GF-D8 (cell line): Measurements from ENCODE around the gene TMCC1.
"Not testable (repeated sequence)": the region's sequence is repeated elsewhere in the genome, so short reads cannot be mapped to it uniquely, and the experiment has no call there.

Experiments used
- DNase-seq: peaks from one replicate; lab custom pipeline; 2025; lab: John Stamatoyannopoulos, UW

Gene TMCC1

GRCh38 chr3:129621626-129622225 is 271.8 kb downstream of the TMCC1 start:
- DNase-seq = no peak

- no peak for DNase-seq
Observed at GRCh38 chr3:129620828-129621559, 272.5 kb downstream of the TMCC1 start.

- DNase-seq = no peak
Observed at GRCh38 chr3:129619726-129620162, 273.8 kb downstream of the TMCC1 start.

GRCh38 chr3:129618901-129619671 is 274.4 kb downstream of the TMCC1 start:
- no peak for DNase-seq

GRCh38 chr3:129618186-129618820 is 275.2 kb downstream of the TMCC1 start:
- no peak for DNase-seq

- DNase-seq = no peak
Observed at GRCh38 chr3:129617381-129618185, 275.9 kb downstream of the TMCC1 start.

GRCh38 chr3:129616713-129617112 is 276.8 kb downstream of the TMCC1 start:
- DNase-seq = no peak

- no peak for DNase-seq
Observed at GRCh38 chr3:129616291-129616690, 277.2 kb downstream of the TMCC1 start.

GRCh38 chr3:129615751-129616281 is 277.7 kb downstream of the TMCC1 start:
- DNase-seq = no peak

GRCh38 chr3:129614927-129615363 is 278.6 kb downstream of the TMCC1 start:
- DNase-seq = no peak

- DNase-seq = no peak
Observed at GRCh38 chr3:129614435-129614834, 279.1 kb downstream of the TMCC1 start.

- DNase-seq = no peak
Observed at GRCh38 chr3:129613367-129613740, 280.2 kb downstream of the TMCC1 start.

- no peak for DNase-seq
Observed at GRCh38 chr3:129612534-129613366, 280.8 kb downstream of the TMCC1 start.

GRCh38 chr3:129611812-129612533 is 281.5 kb downstream of the TMCC1 start:
- DNase-seq = no peak

GRCh38 chr3:129611446-129611800 is 282.1 kb downstream of the TMCC1 start:
- DNase-seq = no peak

- DNase-seq = not testable (repeated sequence)
Observed at GRCh38 chr3:129610794-129611445, 282.6 kb downstream of the TMCC1 start.

- DNase-seq = no peak
Observed at GRCh38 chr3:129610276-129610675, 283.2 kb downstream of the TMCC1 start.

GRCh38 chr3:129609591-129610182 is 283.8 kb downstream of the TMCC1 start:
- no peak for DNase-seq
